D341Med (cell line): ENCODE measurements around the gene CCDC33.
A peak's percentile ranks its signal among the peaks of the same experiment; 100 is the strongest.

Experiments used
- DNase-seq: peaks from one replicate; pipeline ENCODE4 v3.0.0; 2012; ENCODE audit warnings: low spot score

CCDC33 gene

DNA sequence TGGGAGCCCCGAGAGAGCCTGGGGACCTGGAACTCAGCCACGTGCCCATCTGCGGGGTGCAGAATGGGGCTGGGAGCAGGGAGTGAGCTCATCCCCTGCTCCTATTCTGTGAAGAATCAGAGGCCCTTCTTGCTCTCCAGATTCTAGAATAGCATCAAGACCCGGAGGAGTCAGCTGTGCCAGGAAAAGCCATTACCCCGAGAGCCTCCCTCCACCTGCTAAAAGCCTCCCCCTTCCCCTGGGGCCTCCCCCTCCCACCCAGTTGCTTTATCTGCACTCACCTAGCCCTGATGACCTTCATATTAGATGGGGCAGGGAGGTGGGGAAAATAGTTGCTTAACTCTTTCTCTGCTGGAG is 23.1 kb downstream of the CCDC33 start:
- no peak for DNase-seq

DNA sequence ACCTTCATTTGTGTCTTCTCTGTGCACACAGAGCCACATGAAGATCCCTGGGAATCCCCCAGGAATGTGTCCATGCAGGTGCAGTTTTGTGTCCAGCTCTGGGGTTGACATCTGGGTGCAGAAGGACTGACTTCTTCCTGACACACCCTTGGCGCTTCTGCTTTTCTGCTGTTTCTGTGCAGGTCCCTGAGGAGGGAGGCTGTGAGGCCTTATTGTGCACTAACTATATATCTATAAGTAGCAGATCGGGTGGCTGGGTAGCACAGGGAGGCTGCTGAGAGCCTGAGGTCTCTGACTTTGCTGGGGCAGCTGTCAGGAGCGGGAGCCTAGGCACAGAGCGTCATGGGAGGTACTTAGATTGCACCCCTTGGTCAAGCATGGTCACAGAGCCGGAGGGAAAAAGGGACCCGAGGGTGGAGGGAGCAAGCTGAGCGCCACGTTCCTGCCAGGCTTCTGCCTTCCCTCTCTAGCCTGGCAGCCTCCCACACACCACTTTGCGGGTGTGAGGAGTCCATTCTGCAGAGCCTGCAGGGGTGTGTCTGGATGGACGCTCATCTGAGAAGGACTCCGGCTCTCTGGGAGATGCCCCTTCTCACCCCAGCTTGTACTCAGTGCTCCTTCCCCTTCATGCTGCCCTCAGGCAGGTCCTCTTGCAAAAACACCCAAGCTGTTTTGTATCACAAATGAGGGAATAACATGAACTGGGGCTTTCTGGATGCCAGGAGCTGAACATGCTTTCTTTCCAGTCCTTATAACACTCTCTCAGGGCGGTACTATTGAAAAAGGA is 23.9 kb downstream of the CCDC33 start:
- no peak for DNase-seq

DNA sequence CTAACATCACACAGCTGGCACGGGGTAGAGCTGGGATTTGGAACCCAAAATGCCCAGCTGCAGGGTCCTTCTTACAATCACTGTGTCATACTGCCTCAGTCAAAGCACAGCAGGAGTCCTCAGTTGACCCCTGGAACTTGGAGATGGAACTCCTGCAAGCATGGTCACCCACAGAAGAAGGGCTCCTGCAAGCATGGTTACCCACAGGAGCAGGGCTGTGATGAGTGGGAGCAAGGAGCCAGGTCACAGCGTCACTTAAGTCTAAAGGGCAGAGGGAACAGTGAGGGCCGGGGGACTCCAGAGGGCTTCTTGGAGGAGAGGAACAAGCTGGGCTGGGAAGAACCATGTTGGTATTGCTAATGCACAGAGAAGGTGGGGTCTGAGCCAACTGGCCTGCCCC is 24.9 kb downstream of the CCDC33 start:
- no peak for DNase-seq

DNA sequence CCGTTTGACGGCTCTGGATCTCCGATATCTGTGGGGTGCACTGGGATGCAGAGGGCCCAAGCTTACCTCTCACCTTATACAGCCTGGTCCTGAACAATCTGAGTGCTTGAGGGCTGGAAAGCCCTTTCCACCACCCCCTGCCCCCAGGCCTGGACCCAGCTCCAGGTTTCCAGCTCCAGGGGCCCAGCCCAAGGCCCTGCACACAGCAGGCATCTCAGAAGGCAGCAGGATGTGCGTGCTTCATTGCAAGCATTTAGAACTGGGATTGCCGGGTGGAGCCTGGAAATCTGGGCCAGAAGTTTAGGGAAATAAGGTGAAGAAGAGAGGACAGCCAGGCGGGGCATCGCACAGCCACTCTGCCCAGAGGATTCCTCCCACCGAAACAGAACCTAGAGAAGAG is 25.6 kb downstream of the CCDC33 start:
- DNase-seq, result no peak

DNA sequence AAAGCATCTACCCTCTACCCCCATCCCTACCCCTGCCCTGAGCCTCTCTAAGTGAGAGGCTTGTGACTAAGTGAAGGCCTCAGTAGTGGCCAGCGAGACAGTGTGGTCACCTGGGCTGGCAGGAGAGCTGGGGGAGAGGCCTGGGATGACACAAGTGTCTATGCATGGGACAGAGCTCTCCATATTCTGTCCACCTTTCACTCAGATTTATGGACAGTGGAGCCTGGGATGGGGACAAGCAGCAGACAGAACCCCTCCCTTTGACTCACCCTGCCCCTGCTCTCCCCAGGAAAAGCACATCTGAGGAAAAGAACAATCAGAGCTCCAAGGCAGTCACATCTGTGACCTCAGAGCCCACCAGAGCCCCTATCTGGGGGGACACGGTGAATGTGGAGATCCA is 26.0 kb downstream of the CCDC33 start:
- DNase-seq, result no peak

DNA sequence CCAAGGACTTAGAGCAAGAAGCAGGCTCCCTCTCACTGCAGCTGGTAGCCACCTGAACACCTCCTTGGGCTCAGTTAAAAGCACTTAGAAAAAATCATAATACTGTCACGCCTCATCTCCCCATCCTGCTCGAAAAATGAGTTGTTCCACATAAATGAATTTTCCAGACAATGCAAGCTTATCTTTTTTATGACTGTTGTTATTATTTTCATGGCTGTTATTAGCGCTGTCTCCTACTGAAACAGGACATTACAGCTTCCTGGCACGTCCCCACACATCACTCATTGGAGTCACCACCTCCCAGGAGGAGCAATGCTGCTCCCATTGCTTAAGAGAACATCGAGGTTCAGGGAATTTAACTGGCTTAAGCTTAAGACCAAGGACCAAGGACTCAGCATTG is 26.5 kb downstream of the CCDC33 start:
- DNase-seq, result no peak

DNA sequence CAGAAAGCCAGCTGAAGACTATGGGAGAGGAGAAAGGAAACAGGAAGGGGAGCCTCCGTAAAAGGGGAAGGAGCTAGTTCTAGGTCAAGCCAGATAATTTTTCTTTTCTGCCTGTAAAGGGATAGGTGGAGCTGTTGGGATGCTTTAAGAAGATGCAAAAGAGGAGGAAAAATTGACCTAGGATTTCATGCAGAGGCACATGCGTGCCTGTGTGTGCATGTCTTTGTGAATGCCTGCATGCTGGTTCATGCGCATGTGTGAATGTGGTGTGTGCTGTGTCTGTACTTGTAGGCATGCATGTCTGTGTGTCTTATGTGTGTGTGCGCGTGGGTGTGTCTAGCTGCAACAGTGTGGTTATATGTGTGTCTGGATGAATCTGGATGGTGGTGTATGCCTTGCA is 27.3 kb downstream of the CCDC33 start:
- DNase-seq, result no peak

DNA sequence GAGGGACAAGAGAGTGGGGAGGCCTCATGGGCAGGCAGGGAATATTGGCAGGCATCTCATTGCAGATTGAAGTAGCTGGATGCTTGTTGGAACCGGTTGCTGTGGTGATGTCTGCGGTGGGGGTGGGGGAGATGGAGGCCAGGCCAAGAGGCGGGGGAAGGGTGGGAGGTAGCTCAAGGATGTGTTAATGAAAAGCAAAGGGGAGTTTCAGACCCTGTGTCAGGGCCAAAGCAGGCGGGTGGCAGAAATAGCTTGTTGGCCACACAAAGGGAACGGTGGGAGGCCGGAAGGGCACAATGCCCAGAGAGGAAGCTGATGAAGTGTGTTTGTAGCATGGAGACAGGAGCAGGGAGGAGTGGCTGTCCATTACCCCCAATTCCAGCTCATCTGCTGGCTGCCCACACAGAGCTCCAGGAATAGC is 28.0 kb downstream of the CCDC33 start:
- DNase-seq, result no peak

DNA sequence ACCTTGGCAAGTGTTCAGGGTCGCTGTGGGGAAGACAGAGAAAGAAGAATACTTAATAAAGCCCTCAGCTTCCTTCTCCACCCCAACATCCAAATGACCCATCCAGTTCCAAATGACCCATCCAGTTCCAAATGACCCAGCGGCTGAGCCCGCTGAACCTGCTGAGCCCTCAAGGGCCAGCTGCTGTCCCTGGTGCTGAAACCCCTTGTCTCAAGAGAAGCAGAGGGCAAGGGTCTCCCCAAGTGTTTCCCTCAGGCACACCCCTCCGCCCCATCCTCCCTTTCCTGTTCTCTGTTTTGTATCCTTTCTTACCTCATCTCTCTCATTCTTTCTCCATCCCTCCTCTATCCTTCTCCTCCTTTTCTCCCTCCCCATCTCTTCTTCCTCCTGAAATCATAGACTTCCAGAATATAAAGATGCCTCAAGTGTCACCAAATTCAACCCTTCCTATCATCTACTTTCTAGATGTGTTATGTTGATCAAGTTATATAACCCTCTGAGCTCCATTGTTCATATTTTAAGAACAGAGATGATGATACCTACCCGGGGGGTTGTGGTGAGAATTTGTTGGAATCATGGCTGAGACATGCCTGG is 29.0 kb downstream of the CCDC33 start:
- no peak for DNase-seq

DNA sequence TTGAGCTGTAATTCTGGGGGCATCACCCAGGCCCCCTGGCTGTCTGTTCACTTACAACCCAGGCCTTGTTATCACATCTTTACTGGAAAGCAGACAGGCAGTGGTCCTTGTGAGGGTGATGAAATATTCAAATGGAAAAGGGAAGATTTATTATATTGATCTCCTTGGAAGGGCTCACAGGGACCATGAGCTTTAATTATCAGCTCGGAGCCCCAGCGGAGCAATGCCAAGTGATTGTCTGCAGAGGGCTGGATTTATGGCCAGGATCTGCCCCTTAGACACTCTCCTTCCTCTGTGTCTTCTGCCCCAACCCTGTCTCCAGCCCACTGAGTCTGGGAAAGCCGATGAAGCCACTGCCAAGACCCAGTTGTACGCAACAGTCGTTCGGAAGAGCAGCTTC is 31.9 kb downstream of the CCDC33 start:
- no peak for DNase-seq

DNA sequence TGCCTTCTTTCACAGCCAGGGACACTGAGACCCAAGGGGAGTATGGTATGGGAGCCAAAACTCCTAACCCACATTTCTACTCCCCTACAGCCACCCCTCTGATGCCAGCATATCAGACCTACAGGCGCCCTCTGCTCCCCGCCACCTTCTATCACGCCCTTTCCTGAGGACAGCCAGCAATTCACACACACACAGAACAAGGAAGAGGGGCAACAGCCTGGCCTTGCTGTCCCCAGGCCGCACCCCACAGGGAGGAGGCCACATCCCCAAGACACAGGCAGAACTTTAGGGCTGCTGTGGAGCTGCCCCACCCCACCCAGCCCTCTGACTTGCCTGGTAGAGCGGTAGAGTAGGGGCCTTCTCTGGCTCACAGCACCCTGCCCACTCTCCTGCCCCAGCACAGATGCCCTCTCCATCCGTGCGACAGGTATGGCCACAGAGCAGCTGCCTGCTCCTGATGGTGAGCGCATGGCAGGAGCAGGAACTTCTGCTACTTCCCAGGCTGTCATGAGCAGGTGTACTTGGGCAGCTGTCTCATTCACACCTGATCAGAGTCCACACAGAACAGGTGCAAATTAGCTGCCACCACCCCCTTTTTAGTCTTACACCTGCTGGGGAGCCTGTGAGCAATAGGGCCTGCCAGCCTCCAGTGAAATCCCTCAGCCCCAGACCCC is 33.4 kb downstream of the CCDC33 start:
- DNase-seq, result no peak

DNA sequence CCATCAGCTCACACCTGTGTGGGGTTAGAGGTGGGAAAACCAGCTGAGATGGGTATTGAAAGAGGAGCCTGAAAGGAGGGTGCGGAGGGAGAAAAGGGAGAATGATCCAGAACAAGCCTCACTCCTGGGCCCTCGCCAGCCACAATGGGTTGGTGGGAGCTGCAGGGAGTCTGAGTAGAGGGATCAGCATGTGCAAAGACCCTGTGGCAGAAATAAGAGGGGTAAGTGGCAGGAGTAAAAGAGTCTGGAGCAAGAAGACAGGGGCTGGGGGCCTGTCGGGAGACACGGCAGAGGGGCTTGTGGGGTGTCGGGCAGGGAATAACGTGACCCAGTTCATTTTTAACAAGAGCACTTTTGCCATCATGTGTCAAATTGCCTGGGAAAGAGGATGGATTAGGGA is 34.0 kb downstream of the CCDC33 start:
- no peak for DNase-seq

DNA sequence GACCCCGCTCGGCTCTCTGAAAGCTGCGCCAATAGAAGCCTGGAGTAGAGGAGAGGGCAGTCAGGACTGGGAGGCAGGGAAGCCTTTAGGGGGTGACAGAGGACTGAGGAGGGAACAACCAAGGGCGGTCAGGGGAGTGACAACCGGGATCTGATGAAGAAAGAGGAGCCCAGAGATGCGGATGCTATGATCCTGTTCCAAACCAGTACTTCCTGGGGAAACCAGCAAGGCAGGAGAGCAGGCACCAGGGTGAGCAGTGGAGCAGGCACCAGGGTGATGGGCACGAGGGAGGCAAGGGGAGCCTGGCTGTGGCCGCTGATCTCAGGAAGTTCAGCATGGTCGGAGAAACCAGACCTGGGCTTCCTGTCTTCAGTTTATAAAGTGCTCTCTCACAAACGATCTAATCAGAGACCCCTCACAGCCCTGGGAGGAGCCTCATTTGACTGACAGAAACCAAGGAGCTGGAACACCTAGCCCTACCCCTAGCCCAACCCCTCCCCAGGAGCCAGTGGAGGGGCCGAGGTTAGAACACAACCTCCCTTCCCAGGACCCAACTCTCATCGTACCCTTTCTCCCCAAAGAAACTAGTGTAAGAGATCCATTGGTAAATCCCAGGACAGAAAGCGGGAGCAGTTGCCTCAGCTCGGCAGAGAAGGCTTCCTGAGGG is 34.9 kb downstream of the CCDC33 start:
- no peak for DNase-seq

DNA sequence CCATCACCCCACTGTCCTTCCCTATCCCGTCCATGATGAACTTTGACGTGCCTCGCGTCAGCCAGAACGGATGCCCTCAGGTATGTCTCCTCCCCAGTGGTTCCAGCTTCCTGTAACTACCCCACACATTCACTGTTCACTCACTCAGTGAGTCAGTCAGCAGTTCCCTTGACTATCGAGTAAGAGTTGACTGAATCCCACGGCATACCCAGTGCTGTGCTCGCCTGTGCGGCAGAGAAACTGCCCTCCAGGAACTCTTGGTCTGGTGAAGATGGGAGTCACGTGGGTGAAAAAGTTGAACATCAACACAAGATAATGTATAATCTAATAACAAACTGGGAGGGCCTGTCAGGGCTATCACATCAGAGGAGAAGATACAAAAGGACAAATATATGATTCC is 36.7 kb downstream of the CCDC33 start:
- DNase-seq, result no peak

DNA sequence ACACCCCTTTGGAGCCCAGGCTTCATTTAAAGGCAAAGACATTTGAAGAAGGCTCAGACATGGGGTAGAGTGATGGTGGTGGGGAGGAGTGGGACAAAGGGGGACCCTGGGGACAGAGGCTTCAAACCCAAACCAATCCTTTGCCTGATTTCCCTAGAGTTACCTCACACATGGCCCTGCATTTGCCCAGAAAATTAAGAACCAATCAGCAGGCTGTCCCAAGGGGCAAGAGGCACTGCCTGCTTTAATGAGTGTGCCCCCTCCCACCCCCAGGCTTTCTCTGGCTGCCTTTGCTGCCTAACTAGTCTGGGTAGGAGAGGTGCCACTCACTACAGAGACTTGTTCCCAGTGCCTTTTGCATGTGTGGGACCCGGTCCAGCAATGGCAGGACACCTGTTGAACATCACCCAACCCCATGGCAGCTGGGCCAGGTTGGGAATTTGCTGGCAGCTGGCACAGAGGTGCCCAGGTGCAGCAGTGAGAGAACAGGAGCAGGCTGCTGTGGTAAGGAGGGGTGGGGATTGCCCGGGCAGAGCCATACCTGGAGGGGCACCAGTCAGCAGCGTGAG is 38.4 kb downstream of the CCDC33 start:
- DNase-seq, result peak; percentile 74

DNA sequence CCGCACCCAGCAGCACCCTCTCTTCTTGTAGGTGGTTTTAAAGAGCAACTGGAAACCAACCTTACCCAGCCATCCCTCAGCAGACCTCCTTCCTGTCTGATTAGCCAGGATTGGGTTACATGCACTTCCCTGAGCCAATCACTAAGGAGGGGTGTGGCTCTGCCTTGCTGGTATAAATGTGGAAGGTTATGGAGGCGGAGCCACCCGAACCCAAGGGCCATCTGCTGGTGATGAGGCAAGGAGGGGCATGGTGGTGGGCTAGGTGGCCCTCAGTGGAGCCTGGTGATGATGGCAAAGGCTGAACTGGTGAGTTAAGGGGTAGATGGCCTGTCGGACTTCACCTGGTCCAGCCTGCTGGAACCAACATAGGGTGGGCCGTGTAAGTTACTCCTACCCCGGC is 39.8 kb downstream of the CCDC33 start:
- DNase-seq, result peak; percentile 50

DNA sequence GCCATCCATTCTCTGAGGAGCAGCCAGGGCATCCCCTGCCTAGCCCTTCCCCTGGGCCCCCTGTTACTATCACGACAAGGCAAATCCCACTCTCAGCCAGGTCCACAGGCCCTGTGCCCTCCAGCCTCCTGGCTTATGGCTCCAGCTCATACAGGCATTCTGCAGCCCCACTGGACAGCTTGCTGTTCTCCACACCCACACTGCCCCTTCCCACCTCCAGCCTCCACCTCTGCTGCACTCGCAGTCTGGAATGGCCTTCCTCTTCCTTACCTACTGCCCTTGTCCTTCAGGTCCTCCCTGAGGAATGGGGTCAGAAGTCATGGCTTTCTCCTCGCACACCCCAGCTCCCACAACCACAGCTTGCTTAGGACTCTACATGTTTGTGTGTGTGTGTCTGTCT is 40.4 kb downstream of the CCDC33 start:
- no peak for DNase-seq

DNA sequence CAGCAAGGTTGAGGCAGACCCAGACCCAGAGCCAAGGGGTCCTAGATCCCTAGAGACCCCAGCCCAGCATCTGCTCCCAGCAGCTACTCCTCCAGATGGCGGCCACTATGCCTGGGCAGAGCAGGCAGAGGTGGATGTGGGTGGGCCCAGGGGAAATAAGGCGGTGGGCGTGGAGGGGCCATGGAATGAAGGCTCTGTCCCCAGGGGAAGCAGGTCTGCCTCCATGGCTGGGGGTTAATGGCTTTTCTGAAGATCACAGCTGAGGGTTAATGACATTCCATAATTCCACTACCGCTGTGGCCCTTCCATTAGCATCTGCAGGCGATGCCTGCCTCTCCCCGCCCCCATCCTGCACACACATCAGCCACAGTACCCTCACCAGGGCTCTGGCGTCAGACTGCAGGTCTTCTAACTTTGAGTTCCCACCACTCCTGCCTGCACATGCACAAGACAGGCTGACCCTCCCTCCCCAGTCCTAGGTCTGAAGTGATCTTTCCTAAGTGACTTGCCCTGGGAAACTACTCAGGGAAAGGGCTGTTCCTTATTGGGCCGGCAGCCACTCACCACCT is 41.2 kb downstream of the CCDC33 start:
- DNase-seq, result no peak

DNA sequence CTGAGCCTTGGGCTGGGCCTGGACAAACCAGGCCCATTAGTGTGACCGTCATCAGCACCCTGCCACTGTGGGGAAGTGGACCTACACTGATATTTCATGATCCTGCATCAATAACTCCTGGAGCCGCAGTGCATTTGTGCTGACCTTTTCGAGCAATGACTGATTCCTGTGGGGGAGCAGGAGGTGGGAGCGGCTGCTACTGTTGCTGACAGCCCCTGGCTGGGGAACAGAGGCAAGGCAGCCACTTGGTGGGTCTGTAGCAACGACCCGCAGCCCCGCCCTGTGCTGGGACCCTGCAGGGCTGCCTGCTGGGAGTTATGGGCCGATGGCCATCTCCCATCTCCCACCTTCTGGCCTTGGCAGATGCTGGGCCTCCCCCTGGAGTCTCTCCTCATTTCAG is 42.1 kb downstream of the CCDC33 start:
- no peak for DNase-seq

DNA sequence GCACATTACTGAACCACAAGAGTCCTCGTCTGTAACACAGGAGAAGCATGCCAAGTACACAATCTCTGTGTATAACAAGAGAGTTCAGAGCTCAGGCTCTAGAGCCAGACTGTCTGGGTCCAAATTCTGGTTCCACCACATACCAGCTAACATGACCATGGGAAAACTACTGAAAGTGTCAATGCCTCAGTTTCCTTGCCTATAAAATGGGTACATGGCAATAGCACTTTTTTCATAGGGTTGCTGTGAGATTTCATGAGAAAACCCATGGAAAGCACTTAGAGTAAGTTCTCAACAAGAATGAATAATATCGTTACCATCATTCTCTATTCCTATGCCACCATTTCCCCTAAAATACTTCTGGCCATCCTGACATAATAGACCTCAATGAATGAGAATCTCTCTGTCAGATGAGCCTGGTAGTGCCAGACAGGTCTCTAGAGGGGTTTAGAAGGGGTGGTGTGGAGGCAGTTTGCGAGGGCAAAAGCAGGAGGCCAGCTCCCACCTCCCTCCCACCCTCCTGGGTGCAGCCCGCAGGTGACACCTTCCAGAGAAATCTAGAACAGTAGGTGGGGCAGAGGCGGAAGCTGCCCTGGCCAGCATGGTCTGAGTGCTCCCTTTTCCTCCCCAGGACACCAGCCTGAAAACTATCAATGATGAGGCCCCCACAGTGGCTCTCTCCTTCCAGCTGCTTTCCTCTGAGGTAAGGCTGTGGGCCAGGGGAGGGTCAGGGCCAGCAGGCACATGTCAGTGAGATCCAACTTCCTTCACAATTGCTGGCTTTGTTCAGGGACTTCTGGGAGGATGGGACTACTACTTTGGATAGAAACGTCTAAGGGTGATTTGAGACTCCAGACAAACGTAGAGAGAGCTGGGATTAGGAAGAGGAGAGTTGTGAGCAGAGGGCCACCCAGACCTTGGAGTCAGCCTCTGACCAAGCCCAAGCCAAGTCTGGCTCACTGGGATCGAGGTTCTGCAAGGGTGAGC is 45.3 kb downstream of the CCDC33 start:
- no peak for DNase-seq

DNA sequence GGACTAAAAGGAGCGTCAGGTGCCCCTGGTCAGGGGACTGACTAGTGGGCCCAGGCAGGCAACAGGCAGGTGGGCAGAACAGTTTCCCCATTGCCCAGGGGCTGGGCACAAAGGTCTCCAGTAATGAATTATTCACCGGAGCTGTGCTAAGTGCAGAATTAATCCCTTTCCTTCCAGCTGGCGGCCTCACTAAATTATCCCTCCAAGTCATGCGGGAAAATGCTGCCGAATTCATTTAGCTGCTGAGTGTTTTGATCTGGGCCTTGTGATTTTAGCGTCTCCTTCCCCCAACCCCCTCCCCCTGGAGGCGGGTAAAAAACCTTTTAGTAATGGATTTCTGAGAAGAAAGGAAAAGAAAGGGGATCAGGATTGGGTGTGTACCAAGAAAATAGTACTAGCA is 47.2 kb downstream of the CCDC33 start:
- peak; percentile 78 for DNase-seq
